Measurements from ENCODE around the gene THEMIS.

The THEMIS gene

DNA sequence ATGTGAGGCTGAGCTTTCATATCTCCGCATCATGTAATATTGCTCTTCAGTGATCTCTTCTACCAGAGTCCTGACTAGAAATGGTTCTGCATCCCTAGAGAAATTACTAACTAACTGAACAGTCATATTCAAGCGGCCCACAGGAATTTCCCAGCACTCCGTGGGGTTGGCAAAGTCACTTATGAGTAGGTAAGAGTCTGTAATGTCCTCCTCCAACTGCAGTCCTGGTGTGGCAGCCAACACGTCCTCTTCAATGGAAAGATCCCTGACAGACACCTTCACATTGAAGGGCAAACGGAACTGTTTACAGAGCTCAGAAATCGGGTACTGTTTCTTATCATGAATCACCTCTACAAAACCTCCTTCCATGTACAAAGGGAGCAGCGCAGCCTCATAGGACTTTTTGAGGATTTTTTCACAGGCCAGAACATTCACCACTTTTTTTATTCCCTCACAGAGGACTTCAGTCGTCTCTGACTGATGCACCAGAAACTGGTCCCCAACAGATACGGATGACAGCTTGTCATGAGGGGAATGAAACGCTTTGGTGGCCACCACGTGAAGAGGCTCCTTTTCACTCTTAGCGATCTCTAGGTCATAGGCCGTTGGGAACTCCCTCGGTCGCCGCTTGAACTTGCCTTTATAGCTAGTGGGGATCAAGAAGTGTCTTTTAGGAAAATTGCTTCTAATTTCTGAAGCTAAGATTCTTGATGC lies 87.7 kb downstream of the THEMIS start:
- TF ChIP-seq, protein P1, sequence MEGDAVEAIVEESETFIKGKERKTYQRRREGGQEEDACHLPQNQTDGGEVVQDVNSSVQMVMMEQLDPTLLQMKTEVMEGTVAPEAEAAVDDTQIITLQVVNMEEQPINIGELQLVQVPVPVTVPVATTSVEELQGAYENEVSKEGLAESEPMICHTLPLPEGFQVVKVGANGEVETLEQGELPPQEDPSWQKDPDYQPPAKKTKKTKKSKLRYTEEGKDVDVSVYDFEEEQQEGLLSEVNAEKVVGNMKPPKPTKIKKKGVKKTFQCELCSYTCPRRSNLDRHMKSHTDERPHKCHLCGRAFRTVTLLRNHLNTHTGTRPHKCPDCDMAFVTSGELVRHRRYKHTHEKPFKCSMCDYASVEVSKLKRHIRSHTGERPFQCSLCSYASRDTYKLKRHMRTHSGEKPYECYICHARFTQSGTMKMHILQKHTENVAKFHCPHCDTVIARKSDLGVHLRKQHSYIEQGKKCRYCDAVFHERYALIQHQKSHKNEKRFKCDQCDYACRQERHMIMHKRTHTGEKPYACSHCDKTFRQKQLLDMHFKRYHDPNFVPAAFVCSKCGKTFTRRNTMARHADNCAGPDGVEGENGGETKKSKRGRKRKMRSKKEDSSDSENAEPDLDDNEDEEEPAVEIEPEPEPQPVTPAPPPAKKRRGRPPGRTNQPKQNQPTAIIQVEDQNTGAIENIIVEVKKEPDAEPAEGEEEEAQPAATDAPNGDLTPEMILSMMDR (conservative IDR thresholded peaks at IDR 0.05; ENCODE audit: low read length): no peak
- H3K4me3 ChIP-seq (ENCODE audit: low read length): no peak overlapping the region
- DNase-seq (ENCODE audit: low read depth): no peak

DNA sequence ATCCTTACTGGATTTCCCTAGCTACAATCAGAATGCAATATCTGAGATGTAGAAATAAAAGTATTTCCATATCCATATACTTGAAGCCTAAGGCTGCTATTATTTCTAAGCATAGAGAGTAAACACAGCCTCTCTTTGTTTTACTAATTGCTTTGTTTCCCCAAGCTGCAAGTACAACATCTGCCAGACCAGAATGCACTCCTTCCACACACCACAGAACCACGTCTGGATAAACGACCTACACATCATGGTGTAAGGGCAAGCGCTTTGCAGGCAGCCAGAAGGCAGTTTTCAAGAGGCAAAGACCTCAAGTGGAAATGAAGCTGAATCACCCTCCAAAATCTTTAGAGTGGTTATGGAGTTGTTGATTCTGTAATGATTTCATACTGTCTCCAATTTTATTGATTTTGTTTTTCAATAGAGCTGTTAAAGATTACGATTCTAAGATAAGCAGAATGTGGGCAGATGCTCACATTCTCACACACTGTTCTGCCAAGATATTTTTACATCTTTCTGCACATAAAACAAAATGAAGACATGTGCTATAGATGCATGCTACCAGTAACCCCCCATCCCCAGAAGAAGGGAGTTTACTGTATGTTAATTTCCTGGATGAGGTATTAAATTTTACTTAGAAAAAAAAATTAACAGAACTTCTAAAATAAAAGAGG lies 88.8 kb downstream of the THEMIS start:
- H3K4me3 ChIP-seq (ENCODE audit: low read length): no peak overlapping the region
- DNase-seq (ENCODE audit: low read depth): no peak
- TF ChIP-seq, protein P1 (conservative IDR thresholded peaks at IDR 0.05; ENCODE audit: low read length): no peak

DNA sequence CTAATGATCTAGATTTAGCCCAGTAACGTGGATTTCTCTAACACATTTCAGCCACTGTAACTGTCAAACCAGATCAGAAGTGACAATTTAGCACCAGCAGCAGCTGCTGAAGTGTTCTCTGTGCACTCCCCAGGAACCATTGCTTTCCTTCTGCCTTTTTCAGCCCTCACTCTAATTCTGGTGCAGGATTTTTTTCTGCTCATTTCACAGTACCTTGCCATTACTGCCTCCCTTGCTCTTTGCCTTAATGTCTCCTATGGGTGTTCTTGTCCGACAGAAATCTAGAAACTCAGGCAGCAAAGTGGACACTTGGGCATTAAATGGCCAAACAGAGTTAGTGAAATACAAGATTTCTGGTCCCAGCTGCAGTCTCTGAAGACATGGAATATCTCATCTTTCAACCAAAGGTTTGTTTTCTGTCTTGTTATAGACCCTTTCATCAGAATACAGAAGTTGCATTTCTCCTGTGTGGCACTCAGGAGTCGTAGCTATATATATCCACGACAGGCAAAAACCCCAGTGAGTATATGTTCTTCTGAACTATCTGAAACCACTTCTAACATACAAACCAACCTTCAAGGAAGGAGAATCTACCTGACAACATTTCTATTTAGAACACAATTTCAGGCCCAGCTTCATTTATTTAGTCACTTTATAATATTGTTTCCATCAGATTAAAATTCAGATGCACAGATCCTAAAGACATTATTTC lies 92.9 kb downstream of the THEMIS start:
- TF ChIP-seq, protein P1 (conservative IDR thresholded peaks at IDR 0.05; ENCODE audit: low read length): no peak
- DNase-seq (ENCODE audit: low read depth): no peak
- H3K4me3 ChIP-seq (ENCODE audit: low read length): no peak overlapping the region

DNA sequence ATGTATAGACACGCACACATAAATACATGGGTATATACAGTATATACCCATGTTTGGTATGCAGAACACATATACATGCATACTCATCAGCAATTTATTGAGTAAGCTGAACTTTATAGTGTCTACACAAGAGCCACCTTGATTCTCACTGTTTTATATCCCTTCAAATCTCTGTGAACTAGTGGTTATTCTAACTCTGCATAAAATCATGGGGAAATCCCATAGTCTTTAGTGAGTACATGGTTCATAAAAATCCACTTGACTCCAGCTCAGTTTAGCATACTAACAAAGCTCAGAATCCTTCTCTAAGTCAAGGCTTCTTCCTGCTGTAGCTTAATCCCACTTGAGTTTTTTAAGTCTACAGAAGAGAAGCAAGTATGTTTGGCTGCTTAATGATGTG lies 104.1 kb downstream of the THEMIS start:
- DNase-seq (ENCODE audit: low read depth): no peak
- H3K4me3 ChIP-seq (ENCODE audit: low read length): no peak overlapping the region
- TF ChIP-seq, protein P1 (conservative IDR thresholded peaks at IDR 0.05; ENCODE audit: low read length): no peak

DNA sequence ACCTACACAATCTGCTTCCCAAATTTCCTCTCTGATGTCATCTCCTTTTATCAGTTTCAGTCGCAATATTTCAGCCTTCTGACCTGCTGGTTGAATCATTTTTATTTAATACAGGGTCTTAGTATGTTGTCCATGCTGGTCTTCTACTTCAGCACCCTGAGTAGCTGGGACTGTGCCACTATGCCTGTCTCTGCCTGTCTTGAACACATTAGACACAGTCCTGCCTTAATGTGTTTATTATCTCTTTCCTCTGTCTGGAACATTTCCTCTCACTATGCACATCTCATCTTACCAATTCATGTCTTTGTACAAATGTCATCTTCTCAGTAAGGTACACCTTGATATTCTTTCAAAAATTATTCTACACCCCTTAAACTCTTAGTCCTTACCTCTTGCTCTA lies 106.5 kb downstream of the THEMIS start:
- TF ChIP-seq, protein P1 (conservative IDR thresholded peaks at IDR 0.05; ENCODE audit: low read length): no peak
- no peak for DNase-seq (ENCODE audit: low read depth)
- no peak overlapping the region for H3K4me3 ChIP-seq (ENCODE audit: low read length)

DNA sequence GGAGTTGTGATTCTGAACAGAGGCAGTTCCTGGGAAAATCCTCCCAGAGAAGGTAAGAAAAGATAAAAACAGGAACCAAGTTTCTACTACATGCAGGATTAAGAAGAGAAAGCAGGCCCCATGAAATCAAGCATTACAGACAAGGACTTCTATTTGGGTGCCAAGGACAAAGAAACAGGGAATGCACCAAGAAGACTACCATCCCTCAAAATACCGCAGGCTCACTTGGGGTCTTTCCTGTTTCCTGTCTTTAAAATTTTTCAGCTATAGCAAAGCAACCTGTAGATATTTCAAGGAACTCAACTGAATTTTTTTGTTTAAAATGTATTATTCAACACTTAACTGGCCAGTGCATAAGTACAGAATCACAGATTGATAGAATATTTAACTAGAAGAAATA lies 107.5 kb downstream of the THEMIS start:
- DNase-seq (ENCODE audit: low read depth): no peak
- no peak overlapping the region for H3K4me3 ChIP-seq (ENCODE audit: low read length)
- TF ChIP-seq, protein P1 (conservative IDR thresholded peaks at IDR 0.05; ENCODE audit: low read length): no peak

Data from AG10803 (cell line).